Activated naive CD8-positive, alpha-beta T cell treated with anti-CD3 and anti-CD28 coated beads, Interleukin-2, amount 50 U/mL, for 16 hours (primary cell): Measurements from ENCODE around the gene PRIMPOL.
"Not testable (repeated sequence)": the region's sequence is repeated elsewhere in the genome, so short reads cannot be mapped to it uniquely, and the experiment has no call there.

ENCODE experiments used
- DNase-seq: peaks from one replicate; pipeline ENCODE4 v3.0.0-alpha.2; 2020; ENCODE audit warnings: low read depth, low spot score

Gene PRIMPOL

DNA sequence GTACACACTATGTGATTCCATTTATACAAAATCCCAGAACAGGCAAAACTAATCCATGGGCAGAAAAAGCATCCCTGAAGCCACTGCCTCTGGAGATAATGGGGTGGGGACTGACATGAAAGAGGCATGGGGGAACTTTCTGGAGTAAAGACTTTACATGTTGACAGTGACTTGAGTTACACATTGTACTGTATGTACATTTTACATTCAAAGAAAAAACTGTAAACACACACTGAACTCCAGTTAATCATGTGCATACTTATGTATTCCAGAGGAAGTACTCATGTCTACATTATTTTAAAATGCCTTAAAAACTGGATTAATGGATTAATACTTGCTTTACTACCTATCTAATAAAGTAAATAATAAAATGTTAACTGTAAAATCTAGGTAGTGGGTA, 62.8 kb downstream of the PRIMPOL start:
- no peak for DNase-seq

- DNase-seq = no peak
These were observed 64.3 kb downstream of the PRIMPOL start for GRCh38 chr4:184713887-184714286.

DNA sequence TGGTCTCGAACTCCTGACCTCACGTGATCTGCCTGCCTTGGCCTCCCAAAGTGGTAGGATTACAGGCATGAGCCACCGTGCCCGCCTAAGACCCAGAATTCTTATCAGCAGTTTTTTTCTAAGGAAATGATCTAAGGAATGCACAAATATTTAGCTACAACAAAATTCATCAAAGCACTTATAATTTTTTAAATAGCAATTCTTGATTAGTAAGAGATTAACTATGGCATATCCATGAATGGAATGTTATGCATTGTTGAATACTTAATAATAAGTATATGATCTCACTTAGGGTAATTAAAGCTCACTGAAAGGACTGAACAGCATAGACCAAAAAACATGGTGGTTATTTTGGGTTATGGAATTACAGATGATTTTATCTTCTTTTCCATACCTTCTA, 66.0 kb downstream of the PRIMPOL start:
- DNase-seq = no peak

DNA sequence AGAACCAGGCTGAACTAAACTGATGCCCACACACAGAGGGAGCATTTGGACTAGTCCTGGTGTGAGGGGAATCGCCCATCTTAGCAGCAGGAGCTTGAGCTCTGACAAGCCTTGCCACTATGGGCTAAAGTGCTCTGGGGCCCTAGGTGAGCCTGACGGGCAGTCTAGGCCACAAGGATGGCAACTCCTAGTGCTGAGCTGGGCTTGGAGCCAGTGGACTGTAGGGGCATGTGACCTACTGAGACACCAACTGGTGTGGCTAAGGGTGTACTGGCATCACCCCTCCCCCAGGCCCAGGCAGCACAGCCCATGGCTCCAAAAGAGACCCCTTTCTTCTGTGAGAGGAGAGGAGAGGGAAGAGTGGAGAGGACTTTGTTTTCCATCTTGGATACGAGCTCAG, 69.9 kb downstream of the PRIMPOL start:
- no peak for DNase-seq

DNA sequence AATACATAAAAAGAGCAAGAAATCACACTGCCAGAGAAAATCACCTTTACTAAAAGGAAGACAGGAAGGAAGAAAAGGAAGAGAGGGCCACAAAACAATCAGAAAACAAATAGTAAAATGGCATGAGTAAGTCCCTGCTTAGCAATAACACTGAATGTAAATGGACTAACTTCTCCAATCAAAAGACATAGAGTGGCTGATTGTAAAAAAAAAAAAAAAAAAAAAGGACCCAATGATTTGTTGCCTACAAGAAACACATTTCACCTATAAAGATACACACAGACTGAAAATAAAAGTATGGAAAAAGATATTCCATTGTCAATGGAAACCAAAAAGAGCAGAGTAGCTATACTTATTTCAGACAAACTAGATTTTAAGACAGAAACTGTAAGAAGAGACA, 71.7 kb downstream of the PRIMPOL start:
- no peak for DNase-seq

DNA sequence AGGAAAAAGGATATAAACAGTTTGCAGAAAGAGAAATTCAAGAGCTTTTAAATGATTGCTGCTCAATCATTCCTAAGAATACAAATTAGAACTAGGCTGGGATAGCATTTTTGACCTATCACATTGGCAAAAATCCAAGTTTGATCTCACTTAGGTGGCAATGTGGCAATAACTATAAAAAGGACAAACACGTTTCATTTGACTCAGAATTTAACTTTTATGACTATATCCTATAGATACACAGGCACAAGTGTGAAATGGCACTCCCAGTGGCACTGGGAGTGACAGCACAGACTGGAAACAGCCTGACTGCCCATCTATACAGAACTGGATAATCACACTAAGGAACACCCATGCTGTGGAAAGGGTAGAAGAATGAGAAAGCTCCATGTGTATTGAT, 73.3 kb downstream of the PRIMPOL start:
- DNase-seq = no peak

DNA sequence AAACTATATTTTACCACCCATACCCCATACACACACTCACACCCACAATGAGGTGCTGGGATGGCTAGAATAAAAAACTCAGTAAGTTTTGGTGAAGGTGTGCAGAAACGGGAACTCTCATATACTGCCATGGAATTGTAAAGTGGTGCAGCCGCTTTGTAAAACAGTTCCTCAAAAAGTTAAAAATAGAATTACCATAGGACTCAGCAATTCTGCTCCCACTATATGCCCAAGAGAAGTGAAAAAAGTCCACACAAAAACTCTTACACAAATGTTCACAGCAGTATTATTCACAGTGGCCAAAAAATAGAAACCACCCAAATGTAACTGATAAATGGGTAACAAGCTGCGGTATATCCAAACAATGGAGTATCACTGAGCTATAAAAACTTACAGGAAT, 77.9 kb downstream of the PRIMPOL start:
- DNase-seq = no peak

DNA sequence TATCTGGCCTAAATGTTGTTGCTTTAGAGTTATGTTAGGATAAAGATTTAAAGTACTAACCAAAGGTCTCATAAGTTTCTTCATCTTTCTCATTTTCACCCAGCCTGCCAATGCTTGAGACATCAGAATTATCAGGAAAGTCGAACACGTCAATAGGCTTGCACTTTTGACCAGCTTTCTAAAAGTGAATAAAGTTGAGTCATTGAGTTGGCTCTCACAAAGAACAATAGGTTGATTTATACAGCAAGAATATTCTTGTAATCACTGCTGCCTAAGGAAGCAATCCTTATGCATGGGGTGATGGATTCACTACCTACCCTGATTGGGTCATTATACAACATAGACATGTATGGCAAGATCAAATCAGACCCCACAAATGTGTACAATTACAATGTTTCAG, 79.3 kb downstream of the PRIMPOL start:
- no peak for DNase-seq

DNA sequence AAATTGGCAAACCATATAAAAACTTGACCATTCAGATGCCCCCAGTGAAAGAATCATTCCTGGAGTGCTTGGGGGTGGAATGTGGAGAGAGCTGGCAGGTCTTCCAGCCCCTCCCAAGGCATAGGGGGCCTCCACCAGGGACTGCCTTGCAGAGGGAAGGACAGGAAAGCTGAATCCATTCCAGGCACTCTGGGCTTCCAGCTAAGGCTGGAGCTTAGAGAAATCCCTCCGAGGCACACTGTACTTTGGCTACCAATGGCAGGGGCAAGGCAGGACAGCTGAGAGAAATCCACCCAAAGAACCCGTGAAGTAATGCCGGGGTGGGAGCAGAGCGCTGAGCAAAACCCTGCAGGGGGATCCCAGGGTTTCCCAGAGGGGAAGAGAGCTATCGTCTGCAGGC, 80.4 kb downstream of the PRIMPOL start:
- DNase-seq = no peak

DNA sequence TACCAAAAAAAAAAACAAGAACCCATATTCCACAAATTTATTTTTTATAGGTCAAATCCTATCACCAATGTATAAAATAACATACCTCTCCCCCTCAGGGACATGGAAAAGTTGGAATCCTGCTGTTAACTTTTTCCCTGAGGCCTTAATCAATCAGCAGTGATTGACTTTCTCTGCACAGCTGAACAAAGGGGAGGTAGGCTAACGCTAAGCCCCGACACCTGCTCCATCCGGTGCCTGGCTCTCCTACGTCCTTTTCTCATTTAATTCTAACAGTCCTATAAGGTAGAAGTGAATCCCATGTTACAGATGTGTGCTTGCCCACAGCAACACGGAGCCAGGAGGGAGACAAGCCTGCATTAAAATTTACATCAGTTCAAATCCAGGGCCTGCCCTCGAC, 81.5 kb downstream of the PRIMPOL start:
- DNase-seq = no peak

DNA sequence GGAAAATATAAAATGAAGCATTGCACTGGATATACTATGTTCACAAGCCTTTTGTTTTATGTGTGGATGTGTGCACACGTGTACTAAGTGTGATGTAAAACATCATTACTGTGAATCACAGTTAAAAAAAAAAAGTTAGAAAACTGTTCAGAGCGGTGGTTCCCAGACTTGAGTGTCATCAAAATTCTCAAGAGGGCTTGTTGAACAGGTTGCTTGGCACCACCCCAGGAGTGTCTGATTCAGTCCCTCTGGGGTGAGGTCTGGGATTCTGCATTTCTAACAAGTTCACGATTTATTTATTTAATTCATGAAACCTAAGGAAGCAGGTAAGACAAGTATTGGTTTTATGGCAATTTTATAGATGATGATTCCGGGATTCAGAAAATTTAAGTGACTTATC, 82.6 kb downstream of the PRIMPOL start:
- no peak for DNase-seq

- peak; percentile 93 for DNase-seq
These were observed 84.4 kb downstream of the PRIMPOL start, which contains the start of gene CENPU for GRCh38 chr4:184733654-184734524. CENPU (minus strand) TSS chr4:184734096; CDS start chr4:184734062, 34 bp downstream.

- DNase-seq = no peak
These were observed 85.2 kb downstream of the PRIMPOL start for GRCh38 chr4:184734758-184735157.

DNA sequence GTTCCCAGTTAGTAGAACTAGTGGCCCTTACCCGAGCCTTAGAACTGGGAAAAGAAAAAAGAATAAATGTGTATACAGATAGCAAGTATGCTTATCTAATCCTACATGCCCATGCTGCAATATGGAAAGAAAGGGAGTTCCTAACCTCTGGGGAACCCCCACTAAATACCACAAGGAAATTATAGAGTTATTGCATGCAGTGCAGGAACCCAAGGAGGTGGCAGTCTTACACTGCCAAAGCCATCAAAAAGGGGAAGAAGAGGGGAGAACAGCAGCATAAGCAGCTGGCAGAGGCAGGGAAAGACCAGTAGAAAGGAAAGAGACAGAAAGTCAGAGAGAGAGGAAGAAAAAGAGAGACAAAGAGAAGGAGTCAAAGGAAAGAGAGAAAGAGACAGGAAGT, 90.0 kb downstream of the PRIMPOL start:
- not testable (repeated sequence) for DNase-seq

GRCh38 chr4:184740980-184741391, 91.4 kb downstream of the PRIMPOL start:
- DNase-seq = no peak

- DNase-seq = not testable (repeated sequence)
These were observed 92.1 kb downstream of the PRIMPOL start for GRCh38 chr4:184741651-184742050.

DNA sequence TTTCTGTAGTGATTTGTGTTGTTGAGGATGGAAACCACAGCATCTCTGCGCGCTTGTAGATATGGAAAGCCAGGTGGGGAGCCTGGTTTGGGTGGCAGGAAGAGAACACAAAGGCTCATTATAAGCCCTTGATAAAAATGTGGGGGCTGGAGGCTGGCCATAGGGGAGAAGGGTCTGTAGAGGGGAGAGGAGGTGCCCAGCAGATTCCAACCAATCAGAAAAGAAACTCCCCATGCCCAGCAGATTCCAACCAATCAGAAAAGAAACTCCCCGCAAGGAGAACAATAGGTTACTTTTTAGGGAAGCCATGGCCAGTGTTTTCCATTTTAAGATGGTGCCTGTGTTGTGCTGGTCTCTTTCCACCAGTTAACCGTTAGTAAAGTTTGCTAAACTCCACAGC, 94.1 kb downstream of the PRIMPOL start:
- no peak for DNase-seq

DNA sequence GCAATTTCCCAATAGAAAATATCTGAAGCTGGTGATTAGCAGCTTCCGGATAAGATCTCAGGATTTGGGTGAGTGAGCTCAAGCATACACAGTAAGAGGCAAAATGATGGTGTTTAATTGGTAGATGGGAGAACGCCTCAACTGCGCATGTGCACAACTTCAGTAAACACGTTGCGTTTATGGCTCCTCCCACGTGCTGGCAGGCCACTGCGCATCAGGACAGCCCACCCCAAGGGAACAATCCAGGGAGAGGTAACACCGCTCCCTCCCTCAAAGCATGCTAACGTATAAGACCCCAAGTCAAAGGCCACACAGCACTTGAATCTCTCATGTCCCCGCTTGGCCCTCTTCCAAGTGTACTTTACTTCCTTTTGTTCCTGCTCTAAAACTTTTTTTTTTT, 94.7 kb downstream of the PRIMPOL start:
- no peak for DNase-seq
